LoVo (cell line): ENCODE data around the gene SEC22A.

Source experiments
- DNase-seq: peaks from one replicate; pipeline ENCODE4 v3.0.0-alpha.2; 2016; ENCODE audit warnings: low spot score

The SEC22A gene

DNA sequence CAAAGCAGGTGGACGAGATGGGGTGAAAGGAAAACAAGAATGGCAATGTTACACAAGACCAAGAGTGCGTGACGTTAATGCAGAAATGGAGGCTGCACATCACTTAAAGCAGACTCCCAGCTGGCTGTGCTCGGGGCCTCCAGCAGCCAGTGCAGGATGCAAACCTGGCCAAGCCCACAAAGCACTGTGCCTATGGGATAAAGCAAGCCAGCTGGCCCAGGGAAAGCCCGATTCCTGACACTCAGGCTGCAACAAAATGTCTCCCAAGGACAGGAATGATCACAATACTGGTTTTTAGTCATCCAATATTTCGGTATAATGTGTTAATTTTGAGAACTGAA, 86.2 kb downstream of the SEC22A start:
- DNase-seq: no peak

DNA sequence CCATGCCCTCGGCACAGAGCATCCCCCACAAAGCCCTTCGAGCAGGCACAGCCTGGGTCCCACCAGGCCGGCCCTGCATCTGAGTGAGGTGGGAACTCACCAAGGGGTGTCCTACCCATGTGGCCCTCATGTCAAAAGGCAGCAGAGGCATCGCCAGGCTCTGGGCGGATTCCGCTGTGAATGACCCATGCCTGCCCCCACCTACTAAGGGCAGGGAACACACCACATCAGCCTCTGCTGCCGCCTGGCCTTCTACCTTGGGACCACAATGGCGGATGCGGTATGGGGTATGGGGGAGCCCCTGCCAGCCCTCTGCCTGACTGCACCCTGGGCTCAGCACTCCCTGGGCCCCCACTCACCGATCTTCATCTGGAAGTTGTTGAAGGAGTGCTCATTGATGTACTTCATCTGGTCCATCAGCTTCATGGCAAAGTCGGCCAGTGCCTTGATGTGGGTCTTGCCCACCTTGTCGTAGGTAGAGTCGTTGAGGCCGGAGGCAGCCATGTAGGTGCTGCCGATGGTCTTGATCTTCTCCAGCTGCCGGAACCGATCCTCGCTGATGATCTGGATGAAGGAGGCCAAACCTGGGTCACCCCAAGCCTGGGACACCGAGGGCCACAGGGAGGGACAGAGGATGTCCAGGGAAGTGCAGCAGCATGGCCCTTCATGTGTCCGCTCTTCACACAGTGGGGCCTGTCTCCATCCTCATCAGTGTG, 87.8 kb downstream of the SEC22A start:
- no peak for DNase-seq

DNA sequence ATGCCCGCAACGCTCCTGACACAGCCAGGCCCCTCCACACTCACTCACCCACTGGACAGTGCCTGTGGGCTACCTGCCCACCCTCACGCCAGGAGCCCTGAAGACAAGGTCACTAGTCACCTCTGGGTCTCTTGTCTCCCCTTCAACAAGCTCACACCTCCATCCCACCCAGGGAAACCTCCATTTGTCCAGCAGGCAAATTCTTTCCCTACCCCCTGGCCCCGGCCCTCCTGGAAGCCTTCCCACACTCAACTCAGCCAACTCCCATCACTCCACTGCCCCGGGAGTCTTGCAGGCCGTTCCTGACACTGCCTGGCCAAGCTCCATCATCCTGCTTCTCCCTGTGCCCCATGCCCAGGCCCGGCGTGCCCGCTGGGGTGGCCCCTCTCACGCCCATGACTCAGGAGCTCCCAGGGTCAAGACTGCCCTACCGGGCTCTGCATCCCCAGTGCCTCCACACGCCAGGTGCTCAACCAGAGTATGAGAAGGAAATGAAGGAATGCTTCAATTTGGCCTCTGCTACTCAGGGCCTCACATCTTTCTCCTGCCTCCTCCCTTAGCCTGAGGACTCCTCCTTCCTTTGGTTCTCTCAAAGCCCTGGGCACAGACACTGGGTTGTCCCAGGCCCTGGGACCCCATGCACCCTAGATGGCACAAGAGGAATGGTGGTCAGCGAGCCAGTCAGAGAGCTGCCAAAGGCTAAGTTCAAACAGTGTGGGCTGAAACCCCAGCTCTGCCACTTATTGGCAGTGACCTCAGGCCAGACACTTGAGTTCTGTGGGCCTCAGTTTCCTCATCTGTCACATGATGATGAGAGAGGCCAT, 88.6 kb downstream of the SEC22A start:
- DNase-seq: no peak

DNA sequence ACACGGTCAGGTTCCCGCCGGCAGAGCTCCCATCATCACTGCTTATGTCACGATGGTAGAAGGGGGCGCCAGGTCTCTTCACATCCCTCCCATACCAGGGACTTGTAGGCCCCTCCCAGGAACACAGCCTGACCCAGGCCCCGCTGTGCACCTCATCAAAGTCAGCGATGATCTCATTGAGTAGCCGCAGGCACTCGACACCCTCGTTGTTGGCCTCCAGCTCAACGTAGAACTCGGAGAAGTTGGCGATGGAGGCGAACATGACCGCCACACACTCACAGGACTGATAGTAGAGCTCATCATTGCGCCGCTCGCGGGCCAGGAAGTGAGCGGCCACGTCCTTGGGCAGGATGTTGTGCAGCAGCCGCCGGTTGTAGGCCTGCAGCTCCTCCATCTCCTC, 89.2 kb downstream of the SEC22A start:
- DNase-seq: no peak

DNA sequence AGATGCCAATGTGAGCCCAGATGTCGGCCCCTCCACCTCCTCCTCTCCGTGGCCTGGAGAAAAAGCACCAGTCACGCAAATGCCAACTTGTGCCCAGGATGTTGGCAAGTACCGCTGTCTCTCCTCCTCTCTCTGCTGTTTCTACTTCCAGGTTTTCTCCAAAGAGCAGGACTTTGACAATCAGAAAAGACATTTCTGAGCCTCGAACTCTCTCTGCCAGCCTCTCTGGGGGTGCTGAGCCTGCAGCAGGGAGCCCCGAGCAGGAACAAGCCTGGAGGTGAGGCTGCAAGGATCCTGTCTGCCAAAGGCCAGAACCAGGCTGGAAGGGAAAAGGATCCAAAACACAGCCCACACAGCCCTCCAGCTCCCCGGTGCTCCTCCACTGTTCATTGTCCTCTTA, 89.7 kb downstream of the SEC22A start:
- no peak for DNase-seq

DNA sequence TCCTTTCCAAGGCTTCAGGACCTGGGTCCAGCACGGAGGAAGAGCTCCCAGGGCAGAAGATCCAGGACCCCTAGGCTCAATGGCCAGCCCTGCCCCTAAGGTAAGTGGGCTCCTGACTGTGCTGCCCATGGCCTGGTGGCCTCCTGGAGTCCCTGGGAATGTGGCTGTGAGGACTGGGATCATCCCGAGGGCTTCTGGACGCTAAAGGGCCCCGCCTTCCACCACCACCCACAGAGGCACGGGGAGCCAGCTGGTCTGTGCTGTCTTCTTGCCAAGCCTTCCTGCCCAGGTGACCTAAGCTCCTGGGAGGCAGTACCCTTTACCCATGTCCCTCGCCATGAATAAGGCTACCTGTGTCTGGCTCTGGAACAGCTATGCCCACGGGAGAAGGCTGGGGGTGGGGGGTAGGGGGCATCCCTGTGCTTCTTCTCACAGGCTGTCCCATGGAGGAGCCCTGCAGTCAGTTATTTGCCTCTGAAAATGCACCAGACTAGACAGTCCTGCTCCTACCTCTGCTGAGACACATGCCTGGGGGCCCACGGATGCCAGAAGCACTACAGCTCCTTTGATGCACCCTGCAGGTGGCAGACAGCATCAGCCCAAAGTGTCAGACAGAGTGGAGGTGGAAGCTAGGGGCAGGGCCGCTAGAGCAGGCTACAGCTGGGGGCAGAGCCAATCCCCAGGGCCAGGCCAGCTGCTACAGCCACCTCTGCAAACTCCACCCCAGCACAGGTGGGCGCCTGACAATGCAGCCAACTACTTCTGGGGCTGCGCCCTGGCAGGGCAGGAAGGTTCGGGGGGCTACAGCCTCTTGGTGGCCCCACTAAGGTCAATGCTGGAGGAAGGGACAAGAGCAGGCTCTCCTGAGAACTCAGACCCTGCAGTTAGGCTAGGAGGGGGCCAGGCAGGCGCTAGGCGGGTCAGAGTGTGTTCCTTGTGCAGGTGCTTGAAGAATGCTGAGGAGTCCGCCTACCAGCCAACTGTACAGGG, 90.9 kb downstream of the SEC22A start:
- DNase-seq: no peak

DNA sequence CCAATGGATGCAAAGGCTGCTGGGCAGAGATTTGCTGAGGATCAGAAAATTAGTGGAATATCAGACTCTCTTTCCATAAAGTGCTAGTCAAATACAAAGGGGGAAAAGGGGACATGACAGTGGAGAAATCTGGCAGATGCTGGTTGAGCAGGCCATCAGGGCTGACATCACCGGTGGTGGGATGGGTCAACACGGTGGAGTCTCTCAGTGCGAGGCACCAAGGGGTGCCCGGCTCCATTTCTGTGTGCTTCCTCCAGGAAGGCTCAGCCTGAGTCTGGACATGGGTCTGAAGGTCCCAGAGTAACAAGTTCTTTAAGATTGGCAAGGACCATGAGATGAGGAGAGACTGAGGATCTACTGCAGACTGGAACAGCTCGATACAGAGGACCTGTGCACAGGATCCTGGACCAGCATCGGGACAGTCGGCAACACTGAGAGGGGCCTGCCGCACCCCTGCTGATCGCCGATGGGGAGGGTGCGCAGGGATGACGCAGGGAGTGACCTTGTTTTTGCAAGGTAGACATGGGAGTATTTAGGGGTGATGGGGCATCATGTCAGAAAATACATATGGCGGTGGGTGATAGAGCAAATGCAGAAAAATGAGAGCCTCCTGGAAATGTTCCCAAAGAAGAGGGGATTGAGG, 92.7 kb downstream of the SEC22A start:
- no peak for DNase-seq

DNA sequence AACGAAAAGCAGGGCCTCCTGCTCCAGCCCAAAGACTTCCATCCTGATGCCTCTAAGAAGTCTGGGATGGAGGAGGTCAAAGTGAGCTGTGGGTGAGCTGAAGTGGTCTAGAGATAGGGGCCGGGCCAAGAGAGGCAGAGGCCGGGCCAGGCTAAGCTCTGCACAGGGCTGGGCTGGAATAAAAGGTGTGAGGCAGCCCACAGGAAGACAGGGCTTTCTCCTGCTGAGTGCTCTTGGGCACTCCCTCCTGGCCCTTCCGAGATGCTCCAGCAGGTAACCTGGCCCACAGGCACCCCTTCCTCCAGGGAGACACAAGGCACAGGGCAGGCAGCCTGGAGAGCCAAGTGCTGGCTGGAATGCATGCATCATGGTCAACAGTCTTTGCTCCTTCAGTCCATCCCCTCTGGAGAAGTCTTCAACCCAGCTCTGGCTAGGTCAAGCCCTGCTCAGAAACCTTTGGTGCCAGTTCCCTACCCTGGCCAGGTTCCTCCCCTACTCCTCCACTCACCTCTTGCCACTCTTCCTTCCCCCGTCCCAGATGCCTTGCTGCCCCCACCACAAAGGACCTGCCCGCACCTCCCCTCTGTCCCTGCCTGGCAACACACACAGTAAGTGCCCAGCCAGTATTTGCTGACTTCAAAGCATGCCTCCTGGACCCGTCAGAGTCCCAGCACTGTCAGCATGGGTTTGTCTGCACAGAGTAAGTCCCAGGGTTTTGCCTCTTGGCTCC, 93.6 kb downstream of the SEC22A start:
- DNase-seq: no peak

DNA sequence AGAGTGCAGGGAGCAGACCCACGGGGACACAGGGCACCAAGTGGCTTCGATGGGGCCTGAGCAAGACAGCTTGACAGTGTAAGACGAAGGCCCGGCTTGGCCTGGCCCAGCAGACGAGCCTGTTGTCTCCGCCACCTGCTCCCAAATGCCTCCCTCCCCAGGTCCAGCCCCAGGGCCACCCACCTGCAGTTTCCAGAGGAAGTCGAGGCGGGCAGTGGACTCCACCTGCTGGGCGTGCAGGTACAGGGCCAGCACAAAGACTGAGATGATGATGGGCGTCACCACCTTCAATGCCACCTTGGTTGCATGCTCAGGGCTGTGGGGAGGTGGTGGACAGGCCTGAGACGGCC, 94.1 kb downstream of the SEC22A start:
- DNase-seq: no peak

DNA sequence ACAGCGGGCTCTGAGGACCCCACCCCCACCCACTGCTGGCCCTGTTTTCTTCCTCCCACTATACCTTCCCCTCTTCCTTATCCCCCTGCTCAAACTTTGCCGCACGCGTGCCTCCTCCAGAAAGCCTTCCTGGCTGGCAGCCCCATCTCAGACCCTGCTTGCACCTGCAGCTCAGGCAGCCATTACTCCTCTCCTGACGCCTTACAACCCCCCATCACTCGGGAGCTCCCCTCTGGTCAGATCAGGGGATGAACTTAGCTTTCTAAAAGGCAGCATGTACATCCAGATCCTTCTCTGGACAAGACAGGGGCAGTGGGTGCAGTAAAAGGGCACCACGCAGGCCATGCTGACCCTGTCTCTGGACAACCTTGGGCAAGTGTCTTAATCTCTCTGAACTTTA, 94.5 kb downstream of the SEC22A start:
- no peak for DNase-seq

DNA sequence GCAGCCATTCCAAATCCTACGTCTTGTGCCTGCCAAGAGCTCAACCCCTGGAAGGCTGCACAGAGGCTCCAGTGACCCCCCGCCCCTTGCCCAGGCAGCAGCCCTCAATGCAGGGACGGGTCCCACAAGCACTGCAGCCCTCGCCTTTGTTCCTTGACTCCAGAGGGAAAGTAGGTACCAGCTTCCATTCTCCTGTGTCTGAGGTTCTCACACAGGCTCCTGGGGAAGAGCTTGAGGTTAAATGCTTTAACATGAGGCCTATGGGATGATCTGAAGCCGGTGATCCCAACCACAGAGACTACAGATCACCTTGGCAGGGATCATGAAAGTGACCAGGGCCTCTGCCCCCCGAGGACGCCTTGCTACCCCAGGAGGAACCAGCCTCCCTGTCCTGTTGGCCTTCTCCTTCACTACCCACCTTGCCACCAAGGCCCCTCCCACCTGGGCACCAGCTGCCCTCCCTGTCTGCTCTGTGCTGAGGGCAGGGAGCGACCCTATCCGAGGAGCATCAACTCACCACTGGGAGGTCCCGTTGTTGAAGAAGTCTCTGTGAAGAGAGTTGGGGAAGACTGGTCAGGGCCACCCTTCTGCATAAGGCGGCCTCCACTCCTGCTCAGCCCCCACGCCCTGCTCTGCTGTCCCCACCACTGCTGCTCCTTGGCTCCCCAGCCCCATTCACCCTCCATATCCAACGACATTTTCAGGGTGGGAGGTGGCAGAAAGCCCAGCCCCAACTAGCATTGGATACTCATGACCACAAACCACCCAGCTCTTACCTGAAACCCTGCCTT, 95.3 kb downstream of the SEC22A start:
- no peak for DNase-seq

DNA sequence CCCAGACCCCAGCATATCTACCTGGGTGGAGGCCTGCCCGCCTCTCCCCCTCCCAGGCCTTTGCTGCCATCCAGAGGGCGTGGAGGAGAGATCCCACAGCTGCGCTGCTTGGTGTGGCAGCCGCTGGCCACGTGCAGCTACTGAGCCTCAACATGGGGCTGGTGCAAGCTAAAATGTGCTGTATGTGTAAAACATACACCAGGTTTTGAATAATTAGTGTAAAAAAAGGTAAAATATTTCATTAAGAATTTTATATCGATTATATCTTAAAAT, 95.8 kb downstream of the SEC22A start:
- no peak for DNase-seq

DNA sequence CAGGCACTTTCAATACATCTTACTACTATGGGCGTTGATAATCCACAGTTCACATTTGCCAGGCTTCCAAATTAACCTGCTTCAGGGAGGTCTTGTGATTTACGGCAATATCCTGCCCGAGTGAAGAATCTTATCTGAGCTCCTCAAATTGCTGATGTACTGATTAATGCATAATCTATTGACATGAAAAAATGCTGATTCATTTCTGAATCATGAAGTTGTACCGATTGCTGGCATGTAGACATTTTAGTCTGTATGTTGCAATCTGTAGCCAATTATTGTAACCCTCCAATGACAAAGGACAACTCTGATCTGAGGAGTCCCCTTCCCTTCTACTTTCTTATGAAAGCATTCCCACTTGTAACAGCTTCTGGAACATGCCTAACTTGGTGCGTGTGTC, 97.2 kb downstream of the SEC22A start:
- no peak for DNase-seq

DNA sequence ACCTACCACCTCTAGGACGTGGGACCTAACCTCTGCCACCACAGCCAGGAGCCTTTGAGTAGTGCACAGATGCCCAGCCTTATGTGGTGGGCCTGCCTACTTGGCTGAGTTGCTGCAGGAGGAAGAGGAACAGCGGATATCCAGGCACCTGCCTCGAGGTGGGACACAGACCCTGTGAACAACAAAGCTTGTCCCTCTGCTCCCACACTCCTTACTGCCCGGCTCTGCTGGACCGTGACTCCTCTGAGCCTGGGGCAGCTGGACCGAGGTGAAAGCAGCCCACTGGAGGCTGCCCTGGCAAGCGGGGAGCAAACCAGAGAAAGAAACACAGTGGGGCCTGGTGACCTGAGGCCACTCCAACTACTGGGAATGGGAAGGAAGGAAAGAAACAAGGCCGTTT, 97.8 kb downstream of the SEC22A start:
- DNase-seq: no peak

DNA sequence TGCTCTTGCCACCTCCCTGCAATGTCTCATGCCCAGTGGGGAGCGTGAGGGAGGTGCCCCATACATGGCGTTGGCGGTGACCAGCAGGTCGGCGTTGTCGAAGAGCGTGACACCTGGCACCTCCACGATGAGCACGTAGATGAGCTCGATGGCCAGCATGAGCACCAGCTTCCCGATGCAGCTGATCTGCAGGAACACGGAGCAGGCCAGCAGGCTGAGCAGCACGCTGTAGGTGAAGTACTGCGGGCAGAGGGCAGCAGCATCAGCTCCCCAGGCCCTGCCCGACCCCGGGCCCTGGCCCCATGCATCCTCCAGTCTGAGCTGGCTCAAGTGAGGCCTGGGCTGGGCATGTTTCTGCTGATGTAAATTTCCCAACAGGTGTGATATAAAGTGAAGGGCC, 98.3 kb downstream of the SEC22A start:
- DNase-seq: no peak

DNA sequence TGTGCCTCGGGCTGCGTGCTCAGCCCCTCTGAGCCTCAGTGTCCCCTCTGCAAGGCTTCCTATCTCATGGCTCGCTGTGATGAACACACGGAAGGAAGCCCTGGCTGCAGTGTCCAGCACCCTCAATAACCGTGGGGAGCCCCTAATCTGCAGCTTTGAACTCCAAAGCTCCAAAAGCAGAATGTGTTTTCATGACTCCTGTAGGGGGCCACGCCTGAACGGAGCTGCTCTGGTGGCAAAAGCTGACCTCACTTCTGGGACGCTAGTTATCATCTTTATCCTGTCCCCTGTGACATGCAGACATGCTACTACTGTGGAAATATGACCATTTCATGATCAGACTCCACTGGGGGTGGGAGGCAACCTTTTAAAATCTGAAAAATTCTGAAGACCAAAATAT, 98.8 kb downstream of the SEC22A start:
- DNase-seq: no peak

DNA sequence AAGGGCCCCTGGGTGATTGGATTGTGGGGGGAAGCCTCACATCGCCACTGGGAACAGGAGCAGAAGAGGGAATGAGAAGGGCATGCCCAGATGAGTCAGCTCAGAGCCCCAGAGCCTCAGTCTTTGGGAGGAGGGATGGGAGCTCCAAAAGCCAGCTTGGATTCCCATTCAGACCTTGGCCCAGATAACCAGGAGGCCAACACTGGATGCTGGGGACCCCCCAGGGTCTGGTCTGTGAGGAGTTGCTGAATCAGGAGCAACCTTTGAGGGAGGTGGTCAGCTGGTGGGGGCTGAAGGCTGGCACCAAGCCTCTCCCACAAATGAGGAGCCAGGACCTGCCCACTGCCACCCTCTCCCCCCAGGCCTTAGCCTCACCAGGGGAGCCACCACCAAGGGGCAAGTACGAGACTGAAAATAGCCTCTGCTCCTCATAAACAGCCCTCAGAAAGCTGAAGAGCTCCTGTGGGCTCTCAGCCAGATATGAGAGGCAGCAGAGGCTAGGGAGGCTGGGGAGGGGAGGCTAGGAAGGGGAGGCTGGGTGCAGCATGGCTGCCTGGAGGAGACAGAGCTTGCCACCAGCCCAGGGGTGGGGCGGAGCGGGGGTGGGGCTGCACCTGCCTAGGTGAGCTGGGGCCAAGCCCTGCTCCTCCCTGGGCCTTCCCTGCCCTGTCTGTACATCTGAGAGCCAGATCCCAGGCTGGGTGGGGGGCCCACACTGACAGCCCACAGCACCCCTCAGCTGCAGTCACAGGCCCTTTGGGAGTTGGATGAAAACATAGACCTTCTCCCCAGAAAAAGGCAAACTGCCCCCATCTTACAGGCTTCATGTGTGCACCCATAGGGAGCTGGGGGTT, 99.8 kb downstream of the SEC22A start:
- DNase-seq: no peak

DNA sequence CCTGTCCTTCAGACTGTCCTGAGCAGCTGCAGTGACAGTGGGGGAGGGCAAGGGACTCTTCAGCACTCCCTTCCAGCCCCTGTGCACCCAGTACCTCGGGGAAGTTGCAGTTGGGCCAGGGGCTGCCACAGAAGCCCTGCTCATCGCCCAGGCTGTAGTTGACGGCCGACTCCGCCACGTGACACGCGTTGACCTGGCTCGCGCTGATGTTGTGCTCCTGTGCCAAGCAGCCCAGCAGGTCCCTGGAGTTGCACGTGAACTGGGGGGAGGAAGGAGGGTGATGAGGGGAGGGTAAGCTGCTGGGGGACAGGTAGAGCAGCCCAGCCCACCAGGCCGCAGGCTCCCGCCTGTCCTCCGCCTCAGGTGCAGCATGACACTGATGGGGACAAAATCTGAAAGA, 101.2 kb downstream of the SEC22A start:
- DNase-seq: no peak

DNA sequence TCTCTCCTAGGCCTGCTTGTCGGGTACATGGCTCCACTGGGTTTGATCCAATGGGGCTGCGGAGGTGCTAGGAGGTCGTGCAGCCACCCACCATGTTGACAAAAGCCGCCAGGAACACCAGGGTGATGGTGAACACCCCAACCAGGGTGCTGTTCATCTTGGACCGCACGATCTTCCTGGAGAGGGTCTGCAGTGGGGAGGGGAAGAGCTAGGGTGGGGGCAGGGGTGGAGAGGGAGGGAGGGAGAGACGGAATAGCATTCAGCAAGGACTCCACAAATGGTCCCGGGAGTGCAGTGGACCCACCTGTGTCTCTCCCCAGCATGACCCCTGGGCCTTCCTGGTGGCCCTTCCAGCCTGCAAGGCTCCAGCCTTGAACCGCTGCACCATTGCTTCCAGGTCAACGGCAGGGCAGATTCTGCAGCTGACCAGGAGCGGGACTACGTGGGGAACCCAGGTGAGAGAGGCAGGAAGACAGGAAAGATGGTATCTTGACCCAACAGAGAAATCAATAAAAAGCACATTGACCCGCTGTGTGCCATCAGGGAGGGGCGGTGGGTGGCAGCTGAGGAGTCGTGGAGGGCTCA, 102.3 kb downstream of the SEC22A start:
- DNase-seq: no peak

DNA sequence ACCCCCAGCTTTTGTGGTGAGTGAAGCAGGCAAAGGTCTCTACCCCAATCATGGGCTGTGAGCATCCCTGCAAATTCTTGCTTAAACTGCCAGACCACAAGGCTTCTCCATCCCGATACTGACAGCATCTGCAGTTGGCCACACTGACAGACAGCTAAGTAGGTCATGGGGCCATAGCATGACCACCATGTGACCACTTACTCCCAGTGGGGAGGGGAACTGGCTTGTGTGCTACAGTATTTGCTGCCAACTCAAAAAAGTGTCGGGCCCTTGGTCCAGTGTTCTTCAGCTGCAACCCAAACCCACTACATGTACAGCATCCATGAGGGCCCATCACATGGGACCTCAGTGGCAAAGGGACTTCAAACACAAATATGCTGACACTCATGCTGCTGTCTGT, 103.4 kb downstream of the SEC22A start:
- DNase-seq: no peak
